Measurements from ENCODE around the gene ZCRB1.

ZCRB1 gene

DNA sequence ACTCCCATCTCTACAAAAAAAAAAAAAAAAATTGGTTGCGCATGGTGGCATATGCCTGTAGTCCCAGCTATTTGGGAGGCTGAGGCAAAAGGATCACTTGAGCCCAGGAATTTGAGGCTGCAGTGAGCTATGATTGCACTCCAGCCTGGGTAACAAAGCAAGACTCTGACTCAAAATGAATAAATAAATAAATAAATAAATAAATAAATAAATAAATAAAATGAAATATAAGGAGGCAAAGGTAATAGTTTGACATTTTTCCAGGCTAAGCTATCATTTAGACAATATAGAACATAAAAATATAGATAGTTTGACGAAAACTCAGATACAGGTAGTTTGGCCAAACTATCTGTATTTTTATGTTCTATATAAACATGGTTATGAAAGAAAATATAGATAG, 40.5 kb downstream of the ZCRB1 start (continued):
- TF ChIP-seq YY1 (tag by site-specific recombination; IDR thresholded peaks at IDR 0.05) (no peak), MEIS1 (CRISPR knock-in tag; IDR thresholded peaks at IDR 0.05; ENCODE audit: borderline replicate concordance) (no peak), GLIS2 (tag by site-specific recombination; IDR thresholded peaks at IDR 0.05) (no peak), ZNF114 (tag by site-specific recombination; IDR thresholded peaks at IDR 0.05) (no peak), ZNF621 (tag by site-specific recombination; IDR thresholded peaks at IDR 0.05) (no peak), ZEB2 (tag by site-specific recombination; IDR thresholded peaks at IDR 0.05) (no peak), ZNF121 (tag by site-specific recombination; IDR thresholded peaks at IDR 0.05) (no peak), ZNF133 (tag by site-specific recombination; IDR thresholded peaks at IDR 0.05) (no peak), ZNF391 (tag by site-specific recombination; IDR thresholded peaks at IDR 0.05; ENCODE audit: borderline replicate concordance, low read depth) (no peak), ZFP3 (tag by site-specific recombination; IDR thresholded peaks at IDR 0.05; ENCODE audit: low read depth) (no peak), ZNF560 (tag by site-specific recombination; IDR thresholded peaks at IDR 0.05; ENCODE audit: borderline replicate concordance) (0 out of 2 replicates have a peak, but pooled peaks have one; percentile 30), TRIM28 (IDR thresholded peaks at IDR 0.05; ENCODE audit: borderline replicate concordance, low read length) (no peak), HOXD13 (CRISPR knock-in tag; IDR thresholded peaks at IDR 0.05; ENCODE audit: borderline replicate concordance) (no peak), ZNF596 (tag by site-specific recombination; IDR thresholded peaks at IDR 0.05) (no peak), ZNF274 (IDR thresholded peaks at IDR 0.05; ENCODE audit: low read length) (no peak), ZNF274 (tag by site-specific recombination; IDR thresholded peaks at IDR 0.05; ENCODE audit: borderline replicate concordance) (no peak), ZNF366 (tag by site-specific recombination; conservative IDR thresholded peaks at IDR 0.05) (no peak), KLF16 (tag by site-specific recombination; IDR thresholded peaks at IDR 0.05) (no peak), MYNN (tag by site-specific recombination; IDR thresholded peaks at IDR 0.05; ENCODE audit: borderline replicate concordance) (no peak), KLF1 (tag by site-specific recombination; IDR thresholded peaks at IDR 0.05) (no peak), ZNF311 (tag by site-specific recombination; IDR thresholded peaks at IDR 0.05; ENCODE audit: borderline replicate concordance) (no peak), ZNF791 (tag by site-specific recombination; IDR thresholded peaks at IDR 0.05) (no peak), ZBTB20 (tag by site-specific recombination; IDR thresholded peaks at IDR 0.05) (no peak), ZNF302 (tag by site-specific recombination; IDR thresholded peaks at IDR 0.05; ENCODE audit: low read depth) (no peak), ZNF423 (tag by site-specific recombination; IDR thresholded peaks at IDR 0.05) (no peak), ZNF19 (tag by site-specific recombination; IDR thresholded peaks at IDR 0.05; ENCODE audit: low read depth) (0 out of 2 replicates have a peak, but pooled peaks have one; percentile 40)
- TF ChIP-seq, protein P1, sequence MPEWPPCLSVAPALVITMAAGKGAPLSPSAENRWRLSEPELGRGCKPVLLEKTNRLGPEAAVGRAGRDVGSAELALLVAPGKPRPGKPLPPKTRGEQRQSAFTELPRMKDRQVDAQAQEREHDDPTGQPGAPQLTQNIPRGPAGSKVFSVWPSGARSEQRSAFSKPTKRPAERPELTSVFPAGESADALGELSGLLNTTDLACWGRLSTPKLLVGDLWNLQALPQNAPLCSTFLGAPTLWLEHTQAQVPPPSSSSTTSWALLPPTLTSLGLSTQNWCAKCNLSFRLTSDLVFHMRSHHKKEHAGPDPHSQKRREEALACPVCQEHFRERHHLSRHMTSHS (tag by site-specific recombination; IDR thresholded peaks at IDR 0.05): no peak
- TF ChIP-seq, protein P2, sequence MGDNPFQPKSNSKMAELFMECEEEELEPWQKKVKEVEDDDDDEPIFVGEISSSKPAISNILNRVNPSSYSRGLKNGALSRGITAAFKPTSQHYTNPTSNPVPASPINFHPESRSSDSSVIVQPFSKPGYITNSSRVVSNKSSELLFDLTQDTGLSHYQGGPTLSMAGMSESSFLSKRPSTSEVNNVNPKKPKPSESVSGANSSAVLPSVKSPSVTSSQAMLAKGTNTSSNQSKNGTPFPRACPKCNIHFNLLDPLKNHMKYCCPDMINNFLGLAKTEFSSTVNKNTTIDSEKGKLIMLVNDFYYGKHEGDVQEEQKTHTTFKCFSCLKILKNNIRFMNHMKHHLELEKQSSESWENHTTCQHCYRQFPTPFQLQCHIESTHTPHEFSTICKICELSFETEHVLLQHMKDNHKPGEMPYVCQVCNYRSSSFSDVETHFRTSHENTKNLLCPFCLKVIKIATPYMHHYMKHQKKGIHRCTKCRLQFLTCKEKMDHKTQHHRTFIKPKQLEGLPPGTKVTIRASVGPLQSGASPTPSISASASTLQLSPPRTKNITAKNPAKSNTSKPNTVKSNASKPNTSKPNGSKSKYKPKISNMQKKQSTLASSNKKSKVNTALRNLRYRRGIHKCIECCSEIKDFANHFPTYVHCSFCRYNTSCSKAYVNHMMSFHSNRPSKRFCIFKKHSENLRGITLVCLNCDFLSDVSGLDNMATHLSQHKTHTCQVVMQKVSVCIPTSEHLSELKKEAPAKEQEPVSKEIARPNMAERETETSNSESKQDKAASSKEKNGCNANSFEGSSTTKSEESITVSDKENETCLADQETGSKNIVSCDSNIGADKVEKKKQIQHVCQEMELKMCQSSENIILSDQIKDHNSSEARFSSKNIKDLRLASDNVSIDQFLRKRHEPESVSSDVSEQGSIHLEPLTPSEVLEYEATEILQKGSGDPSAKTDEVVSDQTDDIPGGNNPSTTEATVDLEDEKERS (tag by site-specific recombination; IDR thresholded peaks at IDR 0.05): no peak
- TF ChIP-seq, protein P3, sequence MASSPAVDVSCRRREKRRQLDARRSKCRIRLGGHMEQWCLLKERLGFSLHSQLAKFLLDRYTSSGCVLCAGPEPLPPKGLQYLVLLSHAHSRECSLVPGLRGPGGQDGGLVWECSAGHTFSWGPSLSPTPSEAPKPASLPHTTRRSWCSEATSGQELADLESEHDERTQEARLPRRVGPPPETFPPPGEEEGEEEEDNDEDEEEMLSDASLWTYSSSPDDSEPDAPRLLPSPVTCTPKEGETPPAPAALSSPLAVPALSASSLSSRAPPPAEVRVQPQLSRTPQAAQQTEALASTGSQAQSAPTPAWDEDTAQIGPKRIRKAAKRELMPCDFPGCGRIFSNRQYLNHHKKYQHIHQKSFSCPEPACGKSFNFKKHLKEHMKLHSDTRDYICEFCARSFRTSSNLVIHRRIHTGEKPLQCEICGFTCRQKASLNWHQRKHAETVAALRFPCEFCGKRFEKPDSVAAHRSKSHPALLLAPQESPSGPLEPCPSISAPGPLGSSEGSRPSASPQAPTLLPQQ (tag by site-specific recombination; IDR thresholded peaks at IDR 0.05): no peak
- TF ChIP-seq, protein P4, sequence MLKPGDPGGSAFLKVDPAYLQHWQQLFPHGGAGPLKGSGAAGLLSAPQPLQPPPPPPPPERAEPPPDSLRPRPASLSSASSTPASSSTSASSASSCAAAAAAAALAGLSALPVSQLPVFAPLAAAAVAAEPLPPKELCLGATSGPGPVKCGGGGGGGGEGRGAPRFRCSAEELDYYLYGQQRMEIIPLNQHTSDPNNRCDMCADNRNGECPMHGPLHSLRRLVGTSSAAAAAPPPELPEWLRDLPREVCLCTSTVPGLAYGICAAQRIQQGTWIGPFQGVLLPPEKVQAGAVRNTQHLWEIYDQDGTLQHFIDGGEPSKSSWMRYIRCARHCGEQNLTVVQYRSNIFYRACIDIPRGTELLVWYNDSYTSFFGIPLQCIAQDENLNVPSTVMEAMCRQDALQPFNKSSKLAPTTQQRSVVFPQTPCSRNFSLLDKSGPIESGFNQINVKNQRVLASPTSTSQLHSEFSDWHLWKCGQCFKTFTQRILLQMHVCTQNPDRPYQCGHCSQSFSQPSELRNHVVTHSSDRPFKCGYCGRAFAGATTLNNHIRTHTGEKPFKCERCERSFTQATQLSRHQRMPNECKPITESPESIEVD (tag by site-specific recombination; IDR thresholded peaks at IDR 0.05): no peak
- TF ChIP-seq, protein P5, sequence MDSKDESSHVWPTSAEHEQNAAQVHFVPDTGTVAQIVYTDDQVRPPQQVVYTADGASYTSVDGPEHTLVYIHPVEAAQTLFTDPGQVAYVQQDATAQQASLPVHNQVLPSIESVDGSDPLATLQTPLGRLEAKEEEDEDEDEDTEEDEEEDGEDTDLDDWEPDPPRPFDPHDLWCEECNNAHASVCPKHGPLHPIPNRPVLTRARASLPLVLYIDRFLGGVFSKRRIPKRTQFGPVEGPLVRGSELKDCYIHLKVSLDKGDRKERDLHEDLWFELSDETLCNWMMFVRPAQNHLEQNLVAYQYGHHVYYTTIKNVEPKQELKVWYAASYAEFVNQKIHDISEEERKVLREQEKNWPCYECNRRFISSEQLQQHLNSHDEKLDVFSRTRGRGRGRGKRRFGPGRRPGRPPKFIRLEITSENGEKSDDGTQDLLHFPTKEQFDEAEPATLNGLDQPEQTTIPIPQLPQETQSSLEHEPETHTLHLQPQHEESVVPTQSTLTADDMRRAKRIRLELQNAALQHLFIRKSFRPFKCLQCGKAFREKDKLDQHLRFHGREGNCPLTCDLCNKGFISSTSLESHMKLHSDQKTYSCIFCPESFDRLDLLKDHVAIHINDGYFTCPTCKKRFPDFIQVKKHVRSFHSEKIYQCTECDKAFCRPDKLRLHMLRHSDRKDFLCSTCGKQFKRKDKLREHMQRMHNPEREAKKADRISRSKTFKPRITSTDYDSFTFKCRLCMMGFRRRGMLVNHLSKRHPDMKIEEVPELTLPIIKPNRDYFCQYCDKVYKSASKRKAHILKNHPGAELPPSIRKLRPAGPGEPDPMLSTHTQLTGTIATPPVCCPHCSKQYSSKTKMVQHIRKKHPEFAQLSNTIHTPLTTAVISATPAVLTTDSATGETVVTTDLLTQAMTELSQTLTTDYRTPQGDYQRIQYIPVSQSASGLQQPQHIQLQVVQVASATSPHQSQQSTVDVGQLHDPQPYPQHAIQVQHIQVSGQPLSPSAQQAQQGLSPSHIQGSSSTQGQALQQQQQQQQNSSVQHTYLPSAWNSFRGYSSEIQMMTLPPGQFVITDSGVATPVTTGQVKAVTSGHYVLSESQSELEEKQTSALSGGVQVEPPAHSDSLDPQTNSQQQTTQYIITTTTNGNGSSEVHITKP (tag by site-specific recombination; IDR thresholded peaks at IDR 0.05): no peak
